ENCODE data around the gene S1PR4.
A peak's percentile ranks its signal among the peaks of the same experiment; 100 is the strongest.

S1PR4 gene

DNA sequence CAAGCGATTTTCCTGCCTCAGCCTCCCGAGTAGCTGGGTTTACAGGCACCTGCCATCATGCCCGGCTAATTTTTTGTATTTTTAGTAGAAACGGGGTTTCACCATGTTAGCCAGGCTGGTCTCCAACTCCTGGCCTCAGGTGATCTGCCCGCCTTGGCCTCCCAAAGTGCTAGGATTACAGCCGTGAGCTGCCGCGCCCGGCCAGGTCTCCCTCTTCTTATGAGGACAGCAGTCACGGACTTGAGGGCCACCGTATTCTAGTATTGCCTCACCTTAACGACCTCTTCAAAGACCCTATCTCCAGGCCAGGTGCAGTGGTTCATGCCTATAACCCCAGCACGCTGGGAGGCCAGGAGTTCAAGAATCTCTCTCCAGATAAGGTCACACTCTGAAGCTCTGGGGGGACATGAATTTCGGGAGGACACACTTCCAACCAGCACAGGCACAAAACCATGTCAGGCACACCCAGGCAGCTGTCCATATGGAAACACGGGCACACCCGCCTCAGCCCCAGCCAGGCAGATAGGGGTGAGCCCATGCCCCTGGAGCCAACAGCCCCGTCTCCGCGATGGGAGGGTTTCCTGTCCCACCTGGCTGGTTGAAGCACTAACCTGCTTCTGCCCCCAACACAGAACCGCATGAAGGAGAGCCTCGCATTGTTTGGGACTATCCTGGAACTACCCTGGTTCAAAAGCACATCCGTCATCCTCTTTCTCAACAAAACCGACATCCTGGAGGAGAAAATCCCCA, 21.3 kb upstream of the S1PR4 start:
- Histone ChIP-seq H3K4me3 (replicated peaks; ENCODE audit: insufficient read depth, low read length) (no peak overlapping the region), H3K27ac (replicated peaks) (no peak overlapping the region), H3K27me3 (ENCODE audit: insufficient read depth, poor library complexity, severe bottlenecking) (no peaks in the 10 kb centered on the region)
- no peak for DNase-seq (ENCODE audit: low read depth in 1 of 2, low spot score in 1 of 2)
- no peak for TF ChIP-seq SPI1 (IDR thresholded peaks at IDR 0.05; ENCODE audit: borderline replicate concordance, low read depth)
- no peak; the same call in none of the 2 replicates for TF ChIP-seq POLR2AphosphoS5 (IDR thresholded peaks at IDR 0.05; ENCODE audit: low read depth)
- TF ChIP-seq, protein P1, sequence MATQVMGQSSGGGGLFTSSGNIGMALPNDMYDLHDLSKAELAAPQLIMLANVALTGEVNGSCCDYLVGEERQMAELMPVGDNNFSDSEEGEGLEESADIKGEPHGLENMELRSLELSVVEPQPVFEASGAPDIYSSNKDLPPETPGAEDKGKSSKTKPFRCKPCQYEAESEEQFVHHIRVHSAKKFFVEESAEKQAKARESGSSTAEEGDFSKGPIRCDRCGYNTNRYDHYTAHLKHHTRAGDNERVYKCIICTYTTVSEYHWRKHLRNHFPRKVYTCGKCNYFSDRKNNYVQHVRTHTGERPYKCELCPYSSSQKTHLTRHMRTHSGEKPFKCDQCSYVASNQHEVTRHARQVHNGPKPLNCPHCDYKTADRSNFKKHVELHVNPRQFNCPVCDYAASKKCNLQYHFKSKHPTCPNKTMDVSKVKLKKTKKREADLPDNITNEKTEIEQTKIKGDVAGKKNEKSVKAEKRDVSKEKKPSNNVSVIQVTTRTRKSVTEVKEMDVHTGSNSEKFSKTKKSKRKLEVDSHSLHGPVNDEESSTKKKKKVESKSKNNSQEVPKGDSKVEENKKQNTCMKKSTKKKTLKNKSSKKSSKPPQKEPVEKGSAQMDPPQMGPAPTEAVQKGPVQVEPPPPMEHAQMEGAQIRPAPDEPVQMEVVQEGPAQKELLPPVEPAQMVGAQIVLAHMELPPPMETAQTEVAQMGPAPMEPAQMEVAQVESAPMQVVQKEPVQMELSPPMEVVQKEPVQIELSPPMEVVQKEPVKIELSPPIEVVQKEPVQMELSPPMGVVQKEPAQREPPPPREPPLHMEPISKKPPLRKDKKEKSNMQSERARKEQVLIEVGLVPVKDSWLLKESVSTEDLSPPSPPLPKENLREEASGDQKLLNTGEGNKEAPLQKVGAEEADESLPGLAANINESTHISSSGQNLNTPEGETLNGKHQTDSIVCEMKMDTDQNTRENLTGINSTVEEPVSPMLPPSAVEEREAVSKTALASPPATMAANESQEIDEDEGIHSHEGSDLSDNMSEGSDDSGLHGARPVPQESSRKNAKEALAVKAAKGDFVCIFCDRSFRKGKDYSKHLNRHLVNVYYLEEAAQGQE (IDR thresholded peaks at IDR 0.05; ENCODE audit: insufficient replicate concordance, low read depth) = no peak
- TF ChIP-seq, protein P2, sequence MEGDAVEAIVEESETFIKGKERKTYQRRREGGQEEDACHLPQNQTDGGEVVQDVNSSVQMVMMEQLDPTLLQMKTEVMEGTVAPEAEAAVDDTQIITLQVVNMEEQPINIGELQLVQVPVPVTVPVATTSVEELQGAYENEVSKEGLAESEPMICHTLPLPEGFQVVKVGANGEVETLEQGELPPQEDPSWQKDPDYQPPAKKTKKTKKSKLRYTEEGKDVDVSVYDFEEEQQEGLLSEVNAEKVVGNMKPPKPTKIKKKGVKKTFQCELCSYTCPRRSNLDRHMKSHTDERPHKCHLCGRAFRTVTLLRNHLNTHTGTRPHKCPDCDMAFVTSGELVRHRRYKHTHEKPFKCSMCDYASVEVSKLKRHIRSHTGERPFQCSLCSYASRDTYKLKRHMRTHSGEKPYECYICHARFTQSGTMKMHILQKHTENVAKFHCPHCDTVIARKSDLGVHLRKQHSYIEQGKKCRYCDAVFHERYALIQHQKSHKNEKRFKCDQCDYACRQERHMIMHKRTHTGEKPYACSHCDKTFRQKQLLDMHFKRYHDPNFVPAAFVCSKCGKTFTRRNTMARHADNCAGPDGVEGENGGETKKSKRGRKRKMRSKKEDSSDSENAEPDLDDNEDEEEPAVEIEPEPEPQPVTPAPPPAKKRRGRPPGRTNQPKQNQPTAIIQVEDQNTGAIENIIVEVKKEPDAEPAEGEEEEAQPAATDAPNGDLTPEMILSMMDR (IDR thresholded peaks at IDR 0.05; ENCODE audit: insufficient read depth, low read length) = no peak
- TF ChIP-seq GABPA (IDR thresholded peaks at IDR 0.05; ENCODE audit: low read depth) = no peak

DNA sequence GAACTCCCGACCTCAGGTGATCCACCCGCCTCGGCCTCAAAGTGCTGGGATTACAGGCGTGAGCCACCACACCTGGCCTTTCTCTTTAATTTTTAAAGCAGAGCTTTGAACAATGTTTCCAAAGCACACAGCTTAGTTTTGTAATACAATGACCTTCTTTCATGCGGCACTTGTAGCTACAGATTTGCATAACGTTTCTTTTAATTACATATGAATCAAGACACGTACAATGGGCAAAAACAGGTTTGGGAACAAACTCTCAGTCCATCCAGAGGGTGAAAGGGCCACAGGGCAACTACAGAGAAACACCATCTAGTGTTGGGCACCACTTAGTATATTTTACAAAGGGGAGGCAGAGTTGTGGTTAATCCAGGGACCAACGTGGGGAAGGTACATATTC, 19.0 kb upstream of the S1PR4 start:
- no peak for DNase-seq (ENCODE audit: low read depth in 1 of 2, low spot score in 1 of 2)
- no peak overlapping the region for H3K27ac ChIP-seq (replicated peaks)
- TF ChIP-seq, protein P1 (IDR thresholded peaks at IDR 0.05; ENCODE audit: insufficient replicate concordance, low read depth) = no peak
- TF ChIP-seq, protein P2 (IDR thresholded peaks at IDR 0.05; ENCODE audit: insufficient read depth, low read length) = no peak
- no peak for TF ChIP-seq POLR2AphosphoS5 (IDR thresholded peaks at IDR 0.05; ENCODE audit: low read depth)
- no peak for TF ChIP-seq SPI1 (IDR thresholded peaks at IDR 0.05; ENCODE audit: borderline replicate concordance, low read depth)
- TF ChIP-seq GABPA (IDR thresholded peaks at IDR 0.05; ENCODE audit: low read depth) = no peak
- H3K27me3 ChIP-seq (ENCODE audit: insufficient read depth, poor library complexity, severe bottlenecking) = no peaks in the 10 kb centered on the region
- no peak overlapping the region for H3K4me3 ChIP-seq (replicated peaks; ENCODE audit: insufficient read depth, low read length)

DNA sequence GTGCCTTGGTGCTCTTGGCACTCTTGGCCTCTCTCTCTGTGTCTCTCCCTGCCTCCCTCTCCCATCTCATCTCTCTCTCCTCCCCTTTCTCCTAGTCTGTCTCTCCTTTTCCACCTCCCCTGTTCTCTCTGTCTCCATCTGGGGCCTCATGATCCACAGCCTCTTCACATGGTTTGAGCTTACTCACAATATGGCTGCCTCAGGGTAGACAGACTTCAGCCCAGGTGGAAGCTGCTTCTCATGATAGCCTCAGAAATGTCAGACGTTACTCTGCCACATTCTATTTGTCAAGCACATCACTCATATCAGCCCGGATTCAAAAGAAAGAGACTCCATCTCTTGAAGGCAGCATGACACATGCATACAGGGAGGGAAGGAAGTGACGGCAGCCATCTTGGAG, 18.4 kb upstream of the S1PR4 start:
- no peak for DNase-seq (ENCODE audit: low read depth in 1 of 2, low spot score in 1 of 2)
- Histone ChIP-seq H3K27ac (replicated peaks) (no peak overlapping the region), H3K4me3 (replicated peaks; ENCODE audit: insufficient read depth, low read length) (no peak overlapping the region), H3K27me3 (ENCODE audit: insufficient read depth, poor library complexity, severe bottlenecking) (no peaks in the 10 kb centered on the region)
- TF ChIP-seq, protein P1 (IDR thresholded peaks at IDR 0.05; ENCODE audit: insufficient replicate concordance, low read depth) = no peak
- TF ChIP-seq SPI1 (IDR thresholded peaks at IDR 0.05; ENCODE audit: borderline replicate concordance, low read depth) (no peak), POLR2AphosphoS5 (IDR thresholded peaks at IDR 0.05; ENCODE audit: low read depth) (0 out of 2 replicates have a peak, but pooled peaks have one; percentile 21), GABPA (IDR thresholded peaks at IDR 0.05; ENCODE audit: low read depth) (no peak)

All from HL-60 (cell line).